Measurements from ENCODE around the gene L2HGDH. TPM values are rescaled to one million over a fixed set of nuclear protein-coding genes. Genes with fewer than 3 reads are reported as not detected.

The L2HGDH gene
- total RNA-seq, 1 donor, result 3.3 TPM

- no peak for DNase-seq (ENCODE audit: low read depth)
- no peak overlapping the region for H3K4me3 ChIP-seq (ENCODE audit: low read depth, low read length)
- no peak for TF ChIP-seq CTCF (IDR thresholded peaks at IDR 0.05; ENCODE audit: insufficient read depth, low read length)
Measured at GRCh38 chr14:50249136-50249775, 62.8 kb downstream of the L2HGDH start.

GRCh38 chr14:50247245-50247644, 64.8 kb downstream of the L2HGDH start:
- TF ChIP-seq CTCF (IDR thresholded peaks at IDR 0.05; ENCODE audit: insufficient read depth, low read length), result no peak
- no peak for DNase-seq (ENCODE audit: low read depth)
- no peak overlapping the region for H3K4me3 ChIP-seq (ENCODE audit: low read depth, low read length)

- no peak overlapping the region for H3K4me3 ChIP-seq (ENCODE audit: low read depth, low read length)
- no peak for TF ChIP-seq CTCF (IDR thresholded peaks at IDR 0.05; ENCODE audit: insufficient read depth, low read length)
- no peak for DNase-seq (ENCODE audit: low read depth)
Measured at GRCh38 chr14:50242566-50243310, 69.3 kb downstream of the L2HGDH start.

- H3K4me3 ChIP-seq (ENCODE audit: low read depth, low read length), result no peak overlapping the region
- DNase-seq (ENCODE audit: low read depth), result no peak
- TF ChIP-seq CTCF (IDR thresholded peaks at IDR 0.05; ENCODE audit: insufficient read depth, low read length), result no peak
Measured at GRCh38 chr14:50242096-50242495, 69.9 kb downstream of the L2HGDH start.

GRCh38 chr14:50237427-50237826, 74.6 kb downstream of the L2HGDH start:
- no peak for TF ChIP-seq CTCF (IDR thresholded peaks at IDR 0.05; ENCODE audit: insufficient read depth, low read length)
- H3K4me3 ChIP-seq (ENCODE audit: low read depth, low read length), result no peak overlapping the region
- DNase-seq (ENCODE audit: low read depth), result no peak

GRCh38 chr14:50233951-50234250, 78.1 kb downstream of the L2HGDH start:
- H3K4me3 ChIP-seq (ENCODE audit: low read depth, low read length), result no peak overlapping the region
- TF ChIP-seq CTCF (IDR thresholded peaks at IDR 0.05; ENCODE audit: insufficient read depth, low read length), result no peak
- no peak for DNase-seq (ENCODE audit: low read depth)

Measured in fibroblast of the aortic adventitia (primary cell).